ENCODE results near the gene PGLYRP1. TPM values are rescaled to one million over a fixed set of nuclear protein-coding genes. Genes with fewer than 3 reads are reported as not detected.

The PGLYRP1 gene
- total and polyA plus RNA-seq, 4 donors = 0.49 to 5.5 (median 3.3) TPM; not detected in 1

GRCh38 chr19:46021531-46022041 lies 1.3 kb downstream of the PGLYRP1 start:
- H3K9me3 ChIP-seq (ENCODE audit: control insufficient read depth, insufficient read depth, low read length) = no peaks in the 10 kb centered on the region
- WGBS (ENCODE audit: insufficient coverage) = 68% methylated on average over 11 of the region's 11 CpGs
- DNase-seq (ENCODE audit: low read depth in 4 of 6, low spot score in 6 of 6) = no peak
- H3K36me3 ChIP-seq (ENCODE audit: control insufficient read depth, insufficient read depth, low read length) = peaks cover 55% of the 10 kb centered on the region
- H3K27ac ChIP-seq (ENCODE audit: low read depth, low read length) = no peak overlapping the region
- H3K27me3 ChIP-seq (ENCODE audit: control insufficient read depth, insufficient read depth, low read length) = peaks cover 20% of the 10 kb centered on the region
- H3K4me1 ChIP-seq (ENCODE audit: control insufficient read depth, insufficient read depth, low read length) = peaks cover 14% of the 10 kb centered on the region
- no peak overlapping the region for H3K4me3 ChIP-seq (ENCODE audit: low read depth, low read length)

GRCh38 chr19:46020819-46021125 lies 2.1 kb downstream of the PGLYRP1 start:
- DNase-seq (ENCODE audit: low read depth in 4 of 6, low spot score in 6 of 6) = no peak
- Histone ChIP-seq H3K36me3 (ENCODE audit: control insufficient read depth, insufficient read depth, low read length) (peaks cover 59% of the 10 kb centered on the region), H3K27me3 (ENCODE audit: control insufficient read depth, insufficient read depth, low read length) (peaks cover 26% of the 10 kb centered on the region), H3K27ac (ENCODE audit: low read depth, low read length) (no peak overlapping the region), H3K9me3 (ENCODE audit: control insufficient read depth, insufficient read depth, low read length) (no peaks in the 10 kb centered on the region), H3K4me3 (ENCODE audit: low read depth, low read length) (no peak overlapping the region), H3K4me1 (ENCODE audit: control insufficient read depth, insufficient read depth, low read length) (peaks cover 21% of the 10 kb centered on the region)
- 86% methylated on average over 7 of the region's 7 CpGs for WGBS (ENCODE audit: insufficient coverage)

- Histone ChIP-seq H3K27ac (ENCODE audit: low read depth, low read length) (no peak overlapping the region), H3K9me3 (ENCODE audit: control insufficient read depth, insufficient read depth, low read length) (no peaks in the 10 kb centered on the region), H3K4me3 (ENCODE audit: low read depth, low read length) (no peak overlapping the region), H3K27me3 (ENCODE audit: control insufficient read depth, insufficient read depth, low read length) (peaks cover 35% of the 10 kb centered on the region), H3K4me1 (ENCODE audit: control insufficient read depth, insufficient read depth, low read length) (peaks cover 33% of the 10 kb centered on the region), H3K36me3 (ENCODE audit: control insufficient read depth, insufficient read depth, low read length) (peaks cover 59% of the 10 kb centered on the region)
- 97% methylated on average over 8 of the region's 13 CpGs for WGBS (ENCODE audit: insufficient coverage)
- no peak for DNase-seq (ENCODE audit: low read depth in 4 of 6, low spot score in 6 of 6)
Measured at GRCh38 chr19:46019270-46019669, 3.6 kb downstream of the PGLYRP1 start.

- 90% methylated on average over 10 of the region's 10 CpGs for WGBS (ENCODE audit: insufficient coverage)
- H3K9me3 ChIP-seq (ENCODE audit: control insufficient read depth, insufficient read depth, low read length) = no peaks in the 10 kb centered on the region
- H3K4me1 ChIP-seq (ENCODE audit: control insufficient read depth, insufficient read depth, low read length) = peaks cover 33% of the 10 kb centered on the region
- H3K27ac ChIP-seq (ENCODE audit: low read depth, low read length) = no peak overlapping the region
- H3K4me3 ChIP-seq (ENCODE audit: low read depth, low read length) = no peak overlapping the region
- H3K36me3 ChIP-seq (ENCODE audit: control insufficient read depth, insufficient read depth, low read length) = peaks cover 59% of the 10 kb centered on the region
- peaks cover 38% of the 10 kb centered on the region for H3K27me3 ChIP-seq (ENCODE audit: control insufficient read depth, insufficient read depth, low read length)
- no peak for DNase-seq (ENCODE audit: low read depth in 4 of 6, low spot score in 6 of 6)
Measured at GRCh38 chr19:46018729-46019251, 4.1 kb downstream of the PGLYRP1 start.

- Histone ChIP-seq H3K36me3 (ENCODE audit: control insufficient read depth, insufficient read depth, low read length) (peaks cover 58% of the 10 kb centered on the region), H3K4me1 (ENCODE audit: control insufficient read depth, insufficient read depth, low read length) (peaks cover 32% of the 10 kb centered on the region), H3K4me3 (ENCODE audit: low read depth, low read length) (no peak overlapping the region), H3K9me3 (ENCODE audit: control insufficient read depth, insufficient read depth, low read length) (no peaks in the 10 kb centered on the region), H3K27me3 (ENCODE audit: control insufficient read depth, insufficient read depth, low read length) (peaks cover 34% of the 10 kb centered on the region), H3K27ac (ENCODE audit: low read depth, low read length) (no peak overlapping the region)
- DNase-seq (ENCODE audit: low read depth in 4 of 6, low spot score in 6 of 6) = no peak
- 97% methylated on average over 5 of the region's 15 CpGs for WGBS (ENCODE audit: insufficient coverage)
Measured at GRCh38 chr19:46017874-46018675, 4.8 kb downstream of the PGLYRP1 start.

GRCh38 chr19:46017095-46017429 lies 5.8 kb downstream of the PGLYRP1 start:
- DNase-seq (ENCODE audit: low read depth in 4 of 6, low spot score in 6 of 6) = no peak
- H3K4me3 ChIP-seq (ENCODE audit: low read depth, low read length) = no peak overlapping the region
- H3K27ac ChIP-seq (ENCODE audit: low read depth, low read length) = no peak overlapping the region
- 39% methylated on average over 3 of the region's 7 CpGs for WGBS (ENCODE audit: insufficient coverage)
- no peaks in the 10 kb centered on the region for H3K9me3 ChIP-seq (ENCODE audit: control insufficient read depth, insufficient read depth, low read length)
- peaks cover 24% of the 10 kb centered on the region for H3K27me3 ChIP-seq (ENCODE audit: control insufficient read depth, insufficient read depth, low read length)
- peaks cover 48% of the 10 kb centered on the region for H3K36me3 ChIP-seq (ENCODE audit: control insufficient read depth, insufficient read depth, low read length)
- H3K4me1 ChIP-seq (ENCODE audit: control insufficient read depth, insufficient read depth, low read length) = peaks cover 26% of the 10 kb centered on the region

GRCh38 chr19:46016426-46017094 lies 6.3 kb downstream of the PGLYRP1 start:
- 4% methylated on average over 48 of the region's 48 CpGs for WGBS (ENCODE audit: insufficient coverage)
- peak in 3 of 6 donors; percentile 66 to 94 (median 93) for DNase-seq (ENCODE audit: low read depth in 4 of 6, low spot score in 6 of 6)
- Histone ChIP-seq H3K4me3 (ENCODE audit: low read depth, low read length) (peak overlapping the region; percentile 60), H3K27ac (ENCODE audit: low read depth, low read length) (no peak overlapping the region), H3K36me3 (ENCODE audit: control insufficient read depth, insufficient read depth, low read length) (peaks cover 43% of the 10 kb centered on the region), H3K27me3 (ENCODE audit: control insufficient read depth, insufficient read depth, low read length) (peaks cover 20% of the 10 kb centered on the region), H3K9me3 (ENCODE audit: control insufficient read depth, insufficient read depth, low read length) (no peaks in the 10 kb centered on the region), H3K4me1 (ENCODE audit: control insufficient read depth, insufficient read depth, low read length) (peaks cover 23% of the 10 kb centered on the region)

- peaks cover 23% of the 10 kb centered on the region for H3K4me1 ChIP-seq (ENCODE audit: control insufficient read depth, insufficient read depth, low read length)
- peaks cover 39% of the 10 kb centered on the region for H3K36me3 ChIP-seq (ENCODE audit: control insufficient read depth, insufficient read depth, low read length)
- peak overlapping the region; percentile 60 for H3K4me3 ChIP-seq (ENCODE audit: low read depth, low read length)
- no peaks in the 10 kb centered on the region for H3K9me3 ChIP-seq (ENCODE audit: control insufficient read depth, insufficient read depth, low read length)
- WGBS (ENCODE audit: insufficient coverage) = 6% methylated on average over 63 of the region's 63 CpGs
- H3K27ac ChIP-seq (ENCODE audit: low read depth, low read length) = no peak overlapping the region
- DNase-seq (ENCODE audit: low read depth in 4 of 6, low spot score in 6 of 6) = no peak
- H3K27me3 ChIP-seq (ENCODE audit: control insufficient read depth, insufficient read depth, low read length) = peaks cover 18% of the 10 kb centered on the region
Measured at GRCh38 chr19:46015687-46016425, 7.0 kb downstream of the PGLYRP1 start.

- Histone ChIP-seq H3K4me1 (ENCODE audit: control insufficient read depth, insufficient read depth, low read length) (peaks cover 26% of the 10 kb centered on the region), H3K9me3 (ENCODE audit: control insufficient read depth, insufficient read depth, low read length) (no peaks in the 10 kb centered on the region), H3K27me3 (ENCODE audit: control insufficient read depth, insufficient read depth, low read length) (peaks cover 18% of the 10 kb centered on the region), H3K4me3 (ENCODE audit: low read depth, low read length) (peak overlapping the region; percentile 9), H3K36me3 (ENCODE audit: control insufficient read depth, insufficient read depth, low read length) (peaks cover 39% of the 10 kb centered on the region), H3K27ac (ENCODE audit: low read depth, low read length) (no peak overlapping the region)
- peak in 2 of 6 donors; percentile 58 to 87 for DNase-seq (ENCODE audit: low read depth in 4 of 6, low spot score in 6 of 6)
- 3% methylated on average over 56 of the region's 74 CpGs for WGBS (ENCODE audit: insufficient coverage)
Measured at GRCh38 chr19:46014941-46015686, 7.7 kb downstream of the PGLYRP1 start.

Measured in spinal cord (tissue), 10 donors.